Erythroblast (primary cell): ENCODE measurements around the gene CDCA7L.

Source experiments
- GATA1 ChIP-seq: IDR thresholded peaks from 2 replicates; pipeline ENCODE4 v1.6.1; 2011; ENCODE audit warnings: low read depth, mild to moderate bottlenecking, control low read depth, low read length, moderate library complexity
- POLR2A ChIP-seq: IDR thresholded peaks from 2 replicates; pipeline ENCODE4 v1.6.1; 2011; ENCODE audit warnings: mild to moderate bottlenecking, low read length

GRCh38 chr7:21868576-21868850 lies 77.2 kb downstream of the CDCA7L start:
- no peak for TF ChIP-seq POLR2A
- no peak for TF ChIP-seq GATA1
